Measurements from ENCODE around the gene SORBS2.

- TF ChIP-seq POLR2A (IDR thresholded peaks at IDR 0.05; ENCODE audit: low read depth, low read length), result no peak
- TF ChIP-seq EZH2 (IDR thresholded peaks at IDR 0.05; ENCODE audit: borderline replicate concordance, low read depth, low read length, severe bottlenecking), result no peak
- TF ChIP-seq MYC (IDR thresholded peaks at IDR 0.05; ENCODE audit: low read depth, low read length), result no peak
- TF ChIP-seq CTCF (IDR thresholded peaks at IDR 0.05; ENCODE audit: extremely low read depth in 1 of 2, insufficient read depth in 1 of 2, low read depth in 1 of 2, low read length in 2 of 2), result no peak
- TF ChIP-seq POLR2AphosphoS5 (IDR thresholded peaks at IDR 0.05; ENCODE audit: insufficient read depth, low read depth, low read length), result no peak
- no peak for TF ChIP-seq JUN (IDR thresholded peaks at IDR 0.05; ENCODE audit: borderline replicate concordance, insufficient read depth, insufficient read length, low read depth)
- no peak for TF ChIP-seq MAX (IDR thresholded peaks at IDR 0.05; ENCODE audit: insufficient read depth, insufficient read length)
- TF ChIP-seq GATA2 (IDR thresholded peaks at IDR 0.05; ENCODE audit: insufficient read depth, insufficient read length, low read depth, low read length), result no peak
- TF ChIP-seq FOS (IDR thresholded peaks at IDR 0.05; ENCODE audit: borderline replicate concordance, insufficient read depth, low read length), result no peak
Measured at GRCh38 chr4:185565696-185566095, 246.3 kb downstream of the SORBS2 start.

All from endothelial cell of umbilical vein (primary cell).